H9 (cell line): ENCODE data around the gene NDC1. TPM values are rescaled to one million over a fixed set of nuclear protein-coding genes. Genes with fewer than 3 reads are reported as not detected.

Experiments used
- DNase-seq: peaks from one replicate; pipeline ENCODE4 v3.0.0-alpha.2; 2017
- H2AFZ ChIP-seq: one replicate; pipeline ENCODE4 v1.6.1; 2013; ENCODE audit warnings: mild to moderate bottlenecking, low read length, control low read depth, moderate library complexity
- H2AK5ac ChIP-seq: 2 replicates; pipeline ENCODE4 v1.6.1; 2013; ENCODE audit warnings: low read length, control low read depth, mixed read lengths; ENCODE audit not compliant: insufficient read length
- H2BK120ac ChIP-seq: one replicate; pipeline ENCODE4 v1.6.1; 2013; ENCODE audit warnings: low read depth, mild to moderate bottlenecking, low read length, control low read depth, inconsistent platforms; ENCODE audit not compliant: poor library complexity, severe bottlenecking
- H2BK12ac ChIP-seq: 2 replicates; pipeline ENCODE4 v1.6.1; 2013; ENCODE audit warnings: low read length, control low read depth, mixed read lengths, low read depth; ENCODE audit not compliant: insufficient read length
- H2BK15ac ChIP-seq: 2 replicates; pipeline ENCODE4 v1.6.1; 2013; ENCODE audit warnings: low read depth, low read length, control low read depth
- H2BK20ac ChIP-seq: one replicate; pipeline ENCODE4 v1.6.1; 2013; ENCODE audit warnings: low read depth, mild to moderate bottlenecking, low read length, control low read depth, inconsistent platforms; ENCODE audit not compliant: poor library complexity, severe bottlenecking
- H2BK5ac ChIP-seq: 2 replicates; pipeline ENCODE4 v1.6.1; 2013; ENCODE audit warnings: low read length, control low read depth, mixed read lengths; ENCODE audit not compliant: insufficient read length
- H3K14ac ChIP-seq: 2 replicates; pipeline ENCODE4 v1.6.1; 2013; ENCODE audit warnings: low read length, control low read depth; ENCODE audit not compliant: insufficient read depth
- H3K18ac ChIP-seq: 2 replicates; pipeline ENCODE4 v1.6.1; 2013; ENCODE audit warnings: low read depth, mild to moderate bottlenecking, mixed read lengths, low read length, control low read depth; ENCODE audit not compliant: insufficient read length
- H3K23ac ChIP-seq: 2 replicates; pipeline ENCODE4 v1.6.1; 2013; ENCODE audit warnings: low read length, control low read depth, mixed read lengths, low read depth; ENCODE audit not compliant: insufficient read length
- H3K23me2 ChIP-seq: 2 replicates; pipeline ENCODE4 v1.6.1; 2013; ENCODE audit warnings: low read depth, mild to moderate bottlenecking, mixed read lengths, low read length, control low read depth; ENCODE audit not compliant: insufficient read length, poor library complexity, severe bottlenecking
- H3K27ac ChIP-seq: 2 replicates; pipeline ENCODE4 v1.5.1; 2013; ENCODE audit warnings: low read length, control low read depth, mixed read lengths, low read depth; ENCODE audit not compliant: insufficient read length
- H3K27me3 ChIP-seq: 2 replicates; pipeline ENCODE4 v1.6.1; 2013; ENCODE audit warnings: low read length, control low read depth, inconsistent platforms; ENCODE audit not compliant: insufficient read depth
- H3K4ac ChIP-seq: 2 replicates; pipeline ENCODE4 v1.6.1; 2013; ENCODE audit warnings: low read depth, mild to moderate bottlenecking, control low read depth, inconsistent platforms, low read length, moderate library complexity
- H3K4me1 ChIP-seq: 2 replicates; pipeline ENCODE4 v1.6.1; 2013; ENCODE audit warnings: low read length, control low read depth, inconsistent platforms; ENCODE audit not compliant: insufficient read depth
- H3K4me2 ChIP-seq: 2 replicates; pipeline ENCODE4 v1.6.1; 2013; ENCODE audit warnings: low read length, control low read depth, mixed read lengths; ENCODE audit not compliant: insufficient read length, insufficient read depth
- H3K56ac ChIP-seq: 2 replicates; pipeline ENCODE4 v1.6.1; 2013; ENCODE audit warnings: low read depth, mild to moderate bottlenecking, mixed read lengths, low read length, control low read depth; ENCODE audit not compliant: insufficient read length
- H3K79me1 ChIP-seq: 2 replicates; pipeline ENCODE4 v1.6.1; 2013; ENCODE audit warnings: low read depth, mild to moderate bottlenecking, moderate library complexity, low read length, control low read depth, inconsistent platforms; ENCODE audit not compliant: insufficient read depth, poor library complexity, severe bottlenecking
- H3K79me2 ChIP-seq: 2 replicates; pipeline ENCODE4 v1.6.1; 2013; ENCODE audit warnings: low read length, control low read depth, inconsistent platforms; ENCODE audit not compliant: insufficient read depth
- H3K9ac ChIP-seq: 2 replicates; pipeline ENCODE4 v1.6.1; 2013; ENCODE audit warnings: low read length, control low read depth, mixed read lengths; ENCODE audit not compliant: insufficient read length; ENCODE audit errors: extremely low read depth
- H3K9me3 ChIP-seq: one replicate; pipeline ENCODE4 v1.6.1; 2013; ENCODE audit warnings: low read depth, low read length, inconsistent platforms; ENCODE audit not compliant: control insufficient read depth
- H3T11ph ChIP-seq: one replicate; pipeline ENCODE4 v1.6.1; 2013; ENCODE audit warnings: mild to moderate bottlenecking, low read length, control low read depth, inconsistent platforms
- H4K20me1 ChIP-seq: one replicate; pipeline ENCODE4 v1.6.1; 2013; ENCODE audit not compliant: control insufficient read depth, insufficient read length, insufficient read depth
- H4K5ac ChIP-seq: 2 replicates; pipeline ENCODE4 v1.6.1; 2013; ENCODE audit warnings: low read depth, mild to moderate bottlenecking, mixed read lengths, low read length, control low read depth; ENCODE audit not compliant: insufficient read length
- H4K8ac ChIP-seq: replicated peaks from 2 replicates; pipeline ENCODE4 v1.6.1; 2013; ENCODE audit warnings: low read length, control low read depth, mixed read lengths, low read depth; ENCODE audit not compliant: insufficient read length
- H4K91ac ChIP-seq: 2 replicates; pipeline ENCODE4 v1.6.1; 2013; ENCODE audit warnings: low read depth, mild to moderate bottlenecking, moderate library complexity, mixed read lengths, low read length, control low read depth; ENCODE audit not compliant: insufficient read length
- H3K27ac Mint-ChIP-seq, 3 experiments: 2 replicates in 2 of 3; 3 replicates in 1 of 3; pipeline ENCODE4 v1.8.0; 2020 to 2021; ENCODE audit warnings: mixed read lengths in 3 of 3, mild to moderate bottlenecking in 1 of 3, moderate library complexity in 1 of 3
- H3K27me3 Mint-ChIP-seq: 2 replicates; pipeline ENCODE4 v1.8.0; 2021; ENCODE audit warnings: low read depth, mild to moderate bottlenecking, moderate library complexity, mixed read lengths
- H3K36me3 Mint-ChIP-seq, 3 experiments: 2 replicates in 2 of 3; 3 replicates in 1 of 3; pipeline ENCODE4 v1.8.0; 2020 to 2021; ENCODE audit warnings: low read depth in 3 of 3, mixed read lengths in 3 of 3; ENCODE audit not compliant: insufficient read depth in 1 of 3
- H3K4me1 Mint-ChIP-seq, 2 experiments: 2 replicates each; pipeline ENCODE4 v1.8.0; 2020; ENCODE audit warnings: mixed read lengths in 2 of 2
- H3K4me3 Mint-ChIP-seq, 2 experiments: 2 replicates in 1 of 2; 3 replicates in 1 of 2; pipeline ENCODE4 v1.8.0; 2020 to 2021; ENCODE audit warnings: mild to moderate bottlenecking in 2 of 2, mixed read lengths in 2 of 2, moderate library complexity in 1 of 2
- H3K9me3 Mint-ChIP-seq, 2 experiments: 2 replicates in 1 of 2; 3 replicates in 1 of 2; pipeline ENCODE4 v1.8.0; 2020; ENCODE audit warnings: mild to moderate bottlenecking in 2 of 2, mixed read lengths in 2 of 2, moderate library complexity in 1 of 2
- total RNA-seq: library from RNA; stranded (reverse); gene quantifications from 2 replicates; pipeline ENCODE4 v1.2.1, GENCODE V29; 2021
- TF ChIP-seq, protein P1 (sequence below): fragments of 200-600 bp; sonication (generic); conservative IDR thresholded peaks from 3 replicates; pipeline ENCODE4 v1.8.0; 2021; ENCODE audit warnings: antibody characterized with exemption, mild to moderate bottlenecking

The NDC1 gene
- total RNA-seq, 1 experiment from 2014 or later, result 49.3 TPM

DNA sequence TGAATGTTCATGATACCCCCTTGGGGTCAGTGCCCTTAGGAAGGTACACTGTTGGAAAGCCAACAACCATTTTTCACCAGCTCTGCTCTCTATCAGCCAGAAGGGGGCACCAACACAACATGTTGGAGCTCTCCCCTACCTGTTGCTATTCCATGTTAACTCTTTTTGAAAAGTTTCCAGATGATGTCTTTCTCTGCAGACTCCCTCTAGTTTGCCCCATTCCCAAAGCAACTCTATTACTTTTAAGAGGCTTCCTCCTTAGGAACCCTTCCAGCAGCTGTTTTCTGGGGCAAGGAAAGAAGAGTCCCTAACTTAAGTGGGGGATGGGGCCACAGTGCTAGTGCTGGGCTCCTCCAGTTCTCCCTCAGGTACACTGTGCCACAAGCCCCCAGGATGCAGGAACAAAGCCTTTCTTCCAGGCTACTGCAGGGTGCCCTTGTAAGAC lies 22.9 kb upstream of the NDC1 start:
- Histone ChIP-seq H3K4me2 (no peak overlapping the region), H2BK12ac (no peak overlapping the region), H3K56ac (no peak overlapping the region)

More for the DNA sequence above, 22.9 kb upstream of the NDC1 start:
- H3K9ac ChIP-seq, result no peak overlapping the region
- Mint-ChIP-seq H3K4me3 (no peak overlapping the region), H3K27me3 (no peaks in the 10 kb centered on the region), H3K27ac (no peak overlapping the region; a peak in 2 of 7 replicates), H3K9me3 (no peaks in the 10 kb centered on the region), H3K36me3 (peaks cover 2 to 24% (median 16%) of the 10 kb centered on the region in 3 experiments; a peak in 5 of 7 replicates), H3K4me1 (peaks cover 6 to 8% of the 10 kb centered on the region in 2 experiments)
- no peaks in the 10 kb centered on the region for H3K4me1 ChIP-seq
- H2BK20ac ChIP-seq, result no peak overlapping the region
- TF ChIP-seq, protein P1, sequence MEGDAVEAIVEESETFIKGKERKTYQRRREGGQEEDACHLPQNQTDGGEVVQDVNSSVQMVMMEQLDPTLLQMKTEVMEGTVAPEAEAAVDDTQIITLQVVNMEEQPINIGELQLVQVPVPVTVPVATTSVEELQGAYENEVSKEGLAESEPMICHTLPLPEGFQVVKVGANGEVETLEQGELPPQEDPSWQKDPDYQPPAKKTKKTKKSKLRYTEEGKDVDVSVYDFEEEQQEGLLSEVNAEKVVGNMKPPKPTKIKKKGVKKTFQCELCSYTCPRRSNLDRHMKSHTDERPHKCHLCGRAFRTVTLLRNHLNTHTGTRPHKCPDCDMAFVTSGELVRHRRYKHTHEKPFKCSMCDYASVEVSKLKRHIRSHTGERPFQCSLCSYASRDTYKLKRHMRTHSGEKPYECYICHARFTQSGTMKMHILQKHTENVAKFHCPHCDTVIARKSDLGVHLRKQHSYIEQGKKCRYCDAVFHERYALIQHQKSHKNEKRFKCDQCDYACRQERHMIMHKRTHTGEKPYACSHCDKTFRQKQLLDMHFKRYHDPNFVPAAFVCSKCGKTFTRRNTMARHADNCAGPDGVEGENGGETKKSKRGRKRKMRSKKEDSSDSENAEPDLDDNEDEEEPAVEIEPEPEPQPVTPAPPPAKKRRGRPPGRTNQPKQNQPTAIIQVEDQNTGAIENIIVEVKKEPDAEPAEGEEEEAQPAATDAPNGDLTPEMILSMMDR, result peak; percentile 96
- H3K14ac ChIP-seq, result no peak overlapping the region
- no peak overlapping the region for H3K18ac ChIP-seq
- no peak overlapping the region for H2BK15ac ChIP-seq
- H2AK5ac ChIP-seq, result no peak overlapping the region
- no peaks in the 10 kb centered on the region for H4K20me1 ChIP-seq
- H2BK120ac ChIP-seq, result no peak overlapping the region
- no peak overlapping the region for H3K4ac ChIP-seq
- DNase-seq, result peak; percentile 64
- no peaks in the 10 kb centered on the region for H3K79me2 ChIP-seq
- H3K27me3 ChIP-seq, result no peaks in the 10 kb centered on the region
- H2BK5ac ChIP-seq, result no peak overlapping the region
- no peak overlapping the region for H3K27ac ChIP-seq
- no peaks in the 10 kb centered on the region for H3K79me1 ChIP-seq
- no peak overlapping the region for H4K8ac ChIP-seq
- H3K9me3 ChIP-seq, result no peaks in the 10 kb centered on the region
- no peak overlapping the region for H2AFZ ChIP-seq
- no peak overlapping the region for H4K91ac ChIP-seq
- H4K5ac ChIP-seq, result no peak overlapping the region
- H3K23me2 ChIP-seq, result no peaks in the 10 kb centered on the region
- H3K23ac ChIP-seq, result no peak overlapping the region
- H3T11ph ChIP-seq, result no peak overlapping the region
